Dermis microvascular lymphatic vessel endothelial cell (primary cell): ENCODE results near the gene NCKAP5. TPM values are rescaled to one million over a fixed set of nuclear protein-coding genes. Genes with fewer than 3 reads are reported as not detected.

ENCODE experiments used
- DNase-seq, 2 donors: peaks; one replicate each; pipeline versions ENCODE4 v3.0.0 to v3.0.0-alpha.2; 2010; ENCODE audit warnings: low read depth in 2 of 2
- total RNA-seq: library from RNA; depleted of rRNA; stranded (reverse); fragments of >200 nt; gene quantifications from 2 replicates; pipeline ENCODE4 v1.2.1, GENCODE V29; 2014

NCKAP5 gene
- total RNA-seq, 1 donor from 2014 or later = under 0.01 TPM

GRCh38 chr2:132886574-132886973 is 681.7 kb downstream of the NCKAP5 start:
- no peak for DNase-seq

GRCh38 chr2:132884705-132885104 is 683.6 kb downstream of the NCKAP5 start:
- DNase-seq = no peak

GRCh38 chr2:132884292-132884691 is 684.0 kb downstream of the NCKAP5 start:
- no peak for DNase-seq

GRCh38 chr2:132883430-132883829 is 684.8 kb downstream of the NCKAP5 start:
- no peak for DNase-seq

- no peak for DNase-seq
Measured at GRCh38 chr2:132881546-132881945, 686.7 kb downstream of the NCKAP5 start.

- DNase-seq = no peak
Measured at GRCh38 chr2:132877923-132878322, 690.3 kb downstream of the NCKAP5 start.

- DNase-seq = no peak
Measured at GRCh38 chr2:132876745-132877391, 691.4 kb downstream of the NCKAP5 start.

- DNase-seq = no peak
Measured at GRCh38 chr2:132875193-132875592, 693.1 kb downstream of the NCKAP5 start.

GRCh38 chr2:132873738-132874137 is 694.5 kb downstream of the NCKAP5 start:
- no peak for DNase-seq

GRCh38 chr2:132871831-132872230 is 696.4 kb downstream of the NCKAP5 start:
- DNase-seq = no peak

GRCh38 chr2:132863961-132864360 is 704.3 kb downstream of the NCKAP5 start:
- DNase-seq = no peak

GRCh38 chr2:132860220-132860619 is 708.0 kb downstream of the NCKAP5 start:
- DNase-seq = no peak

GRCh38 chr2:132859590-132859989 is 708.7 kb downstream of the NCKAP5 start:
- DNase-seq = no peak

GRCh38 chr2:132857319-132857718 is 710.9 kb downstream of the NCKAP5 start:
- no peak for DNase-seq

- DNase-seq = no peak
Measured at GRCh38 chr2:132850688-132851087, 717.6 kb downstream of the NCKAP5 start.

- no peak for DNase-seq
Measured at GRCh38 chr2:132849118-132849517, 719.1 kb downstream of the NCKAP5 start.

- no peak for DNase-seq
Measured at GRCh38 chr2:132845339-132845738, 722.9 kb downstream of the NCKAP5 start.

GRCh38 chr2:132844585-132844984 is 723.7 kb downstream of the NCKAP5 start:
- no peak for DNase-seq

- DNase-seq = no peak
Measured at GRCh38 chr2:132837769-132838168, 730.5 kb downstream of the NCKAP5 start.

- no peak for DNase-seq
Measured at GRCh38 chr2:132830321-132830827, 737.9 kb downstream of the NCKAP5 start.

- DNase-seq = no peak
Measured at GRCh38 chr2:132825601-132826000, 742.7 kb downstream of the NCKAP5 start.

- no peak for DNase-seq
Measured at GRCh38 chr2:132824716-132825115, 743.5 kb downstream of the NCKAP5 start.

GRCh38 chr2:132816234-132816633 is 752.0 kb downstream of the NCKAP5 start:
- DNase-seq = no peak

- no peak for DNase-seq
Measured at GRCh38 chr2:132815516-132815915, 752.7 kb downstream of the NCKAP5 start.
